Transverse colon (tissue), 4 donors: ENCODE data around the gene WDR48. TPM values are rescaled to one million over a fixed set of nuclear protein-coding genes. Genes with fewer than 3 reads are reported as not detected.

Experiments used
- DNase-seq: peaks from one replicate; pipeline ENCODE4 v3.0.0-alpha.2; 2019
- H3K27ac ChIP-seq, 4 donors: fragments of 200-600 bp; sonication (generic); 2 replicates each; pipeline ENCODE4 v1.5.1; 2016 to 2018; ENCODE audit warnings: inconsistent platforms in 4 of 4
- H3K27me3 ChIP-seq: fragments of 200-600 bp; sonication (generic); 2 replicates; pipeline ENCODE4 v1.5.1; 2017; ENCODE audit warnings: inconsistent platforms
- H3K36me3 ChIP-seq, 4 donors: fragments of 200-600 bp; sonication (generic); 2 replicates each; pipeline ENCODE4 v1.5.1; 2017 to 2019; ENCODE audit warnings: inconsistent platforms in 4 of 4
- H3K4me1 ChIP-seq, 4 donors: fragments of 200-600 bp; sonication (generic); 2 replicates each; pipeline ENCODE4 v1.5.1; 2017 to 2020; ENCODE audit warnings: inconsistent platforms in 4 of 4
- H3K4me3 ChIP-seq, 4 donors: fragments of 200-600 bp; sonication (generic); 1 replicate in 1 of 4; 2 replicates in 3 of 4; pipeline versions ENCODE4 v1.5.1 to v1.6.1; 2017 to 2019; ENCODE audit warnings: inconsistent platforms in 4 of 4
- H3K9me3 ChIP-seq, 2 donors: fragments of 200-600 bp; sonication (generic); 2 replicates each; pipeline ENCODE4 v1.5.1; 2017 to 2019; ENCODE audit warnings: inconsistent platforms in 2 of 2
- CTCF ChIP-seq, 5 experiments: fragments of 200-600 bp in 3 of 5; fragments of 450-650 bp in 2 of 5; sonication (generic) in 3 of 5; IDR thresholded peaks; 1 replicate in 2 of 5; 2 replicates in 3 of 5; pipeline ENCODE4 v1.5.1; 2016 to 2017; ENCODE audit warnings: antibody characterized with exemption in 5 of 5, inconsistent platforms in 3 of 5, mild to moderate bottlenecking in 2 of 5, moderate library complexity in 1 of 5
- EP300 ChIP-seq: sonication (generic); formaldehyde crosslinking; IDR thresholded peaks from one replicate; pipeline ENCODE4 v1.6.1; 2017; ENCODE audit warnings: antibody characterized with exemption, low read depth
- POLR2A ChIP-seq: fragments of 450-650 bp; IDR thresholded peaks from one replicate; pipeline ENCODE4 v1.6.1; 2016; ENCODE audit warnings: antibody characterized with exemption, mild to moderate bottlenecking, moderate library complexity
- POLR2AphosphoS5 ChIP-seq, 3 donors: sonication (generic); formaldehyde crosslinking; IDR thresholded peaks; one replicate each; pipeline ENCODE4 v1.6.1; 2016; ENCODE audit warnings: antibody characterized with exemption in 3 of 3
- WGBS, 2 donors: methylation state at CpG; one replicate each; pipeline ENCODE4 v1.1.5; 2018; ENCODE audit warnings: low coverage in 1 of 2; 5-methylcytosine and 5-hydroxymethylcytosine counted together
- in situ Hi-C, 4 donors: fragments of 200-750 bp; cut with MboI; loops; one replicate each; pipeline versions ENCODE4 v1.15.0 to v1.15.1; 2017; ENCODE audit warnings: low sequenced_read_pairs in 3 of 4, low pct_ligation_motif_present in 1 of 4, low pct_unique_long_range_greater_than_20kb in 1 of 4
- intact Hi-C: fragments of 100-400 bp; cut with DNase I; formaldehyde crosslinking; loops from one replicate; pipeline ENCODE4 v1.15.1; 2023; ENCODE audit warnings: low total_unique reads
- total RNA-seq, 4 donors: library from RNA; depleted of rRNA; stranded (reverse); fragments of >200 nt; gene quantifications; one replicate each; pipeline ENCODE4 v1.1.0, GENCODE V29; 2016

The WDR48 gene
- total RNA-seq, 4 donors from 2014 or later: 31.0 to 47.6 (median 36.2) TPM

- no peak for TF ChIP-seq EP300
- no peak for TF ChIP-seq POLR2AphosphoS5 (IDR thresholded peaks at IDR 0.05)
- in situ Hi-C loops: no loop called here
Observed at GRCh38 chr3:39075910-39076309, 24.1 kb downstream of the WDR48 start.

GRCh38 chr3:39079530-39079929 is 27.7 kb downstream of the WDR48 start:
- H3K27me3 ChIP-seq: no peaks in the 10 kb centered on the region
- DNase-seq: no peak
- in situ Hi-C loops (no loop called here), intact Hi-C loops (no loop called here)
- peaks cover 0 to 31% (median 16%) of the 10 kb centered on the region in 4 donors for H3K36me3 ChIP-seq
- H3K4me1 ChIP-seq: no peaks in the 10 kb centered on the region
- no peaks in the 10 kb centered on the region for H3K9me3 ChIP-seq
- no peak overlapping the region for H3K27ac ChIP-seq
- TF ChIP-seq EP300 (no peak), POLR2AphosphoS5 (IDR thresholded peaks at IDR 0.05) (no peak), CTCF (IDR thresholded peaks at IDR 0.05) (no peak)
- H3K4me3 ChIP-seq: no peak overlapping the region

More at GRCh38 chr3:39075910-39076309, 24.1 kb downstream of the WDR48 start:
- intact Hi-C loops: no loop called here
- Histone ChIP-seq H3K36me3 (peaks cover 0 to 46% (median 17%) of the 10 kb centered on the region in 4 donors), H3K27me3 (no peaks in the 10 kb centered on the region), H3K27ac (no peak overlapping the region), H3K4me1 (no peaks in the 10 kb centered on the region), H3K4me3 (no peak overlapping the region), H3K9me3 (no peaks in the 10 kb centered on the region)
- DNase-seq: no peak
- 83 to 91% methylated on average over 9 to 10 of the region's 10 CpGs for WGBS, 2 donors

- DNase-seq: no peak
- Histone ChIP-seq H3K27me3 (no peaks in the 10 kb centered on the region), H3K9me3 (no peaks in the 10 kb centered on the region), H3K27ac (no peak overlapping the region), H3K36me3 (peaks cover 0 to 28% (median 13%) of the 10 kb centered on the region in 4 donors), H3K4me1 (no peaks in the 10 kb centered on the region), H3K4me3 (no peak overlapping the region)
- in situ Hi-C loops: no loop called here
- TF ChIP-seq EP300 (no peak), POLR2A (no peak), POLR2AphosphoS5 (IDR thresholded peaks at IDR 0.05) (no peak), CTCF (IDR thresholded peaks at IDR 0.05) (no peak)
- intact Hi-C loops: no loop called here
Observed at GRCh38 chr3:39080026-39080425, 28.2 kb downstream of the WDR48 start.

GRCh38 chr3:39082666-39083313 is 31.0 kb downstream of the WDR48 start:
- TF ChIP-seq EP300: no peak
- no peak for TF ChIP-seq POLR2AphosphoS5 (IDR thresholded peaks at IDR 0.05)
- no peak for TF ChIP-seq CTCF (IDR thresholded peaks at IDR 0.05)
- TF ChIP-seq POLR2A: no peak
- intact Hi-C loops: no loop called here
- H3K27ac ChIP-seq: no peak overlapping the region
- H3K27me3 ChIP-seq: no peaks in the 10 kb centered on the region
- 93 to 96% methylated on average over 4 of the region's 4 CpGs for WGBS, 2 donors
- peaks cover 0 to 27% (median 10%) of the 10 kb centered on the region in 4 donors for H3K36me3 ChIP-seq
- no peaks in the 10 kb centered on the region for H3K4me1 ChIP-seq
- no peaks in the 10 kb centered on the region for H3K9me3 ChIP-seq
- in situ Hi-C loops: no loop called here
- H3K4me3 ChIP-seq: no peak overlapping the region
- DNase-seq: no peak

- H3K9me3 ChIP-seq: no peaks in the 10 kb centered on the region
- intact Hi-C loops (no loop called here), in situ Hi-C loops (no loop called here)
- H3K4me1 ChIP-seq: no peaks in the 10 kb centered on the region
- H3K4me3 ChIP-seq: no peak overlapping the region
- H3K27ac ChIP-seq: no peak overlapping the region
- TF ChIP-seq EP300: no peak
- no peak for TF ChIP-seq CTCF (IDR thresholded peaks at IDR 0.05)
- TF ChIP-seq POLR2A: no peak
- TF ChIP-seq POLR2AphosphoS5 (IDR thresholded peaks at IDR 0.05): no peak
- no peak for DNase-seq
- H3K27me3 ChIP-seq: no peaks in the 10 kb centered on the region
- WGBS, 2 donors: 67 to 78% methylated on average over 3 to 4 of the region's 4 CpGs
- H3K36me3 ChIP-seq: peaks cover 0 to 32% (median 15%) of the 10 kb centered on the region in 4 donors
Observed at GRCh38 chr3:39086144-39086543, 34.3 kb downstream of the WDR48 start.
